SU-DHL-6 (cell line): Measurements from ENCODE around the gene MYO1D.

Experiments
- EZH2phosphoT487 ChIP-seq: fragments of 200-600 bp; sonication (generic), shearing (Covaris generic); conservative IDR thresholded peaks from 2 replicates; pipeline ENCODE4 v1.6.1; 2018; ENCODE audit warnings: mild to moderate bottlenecking, antibody characterized with exemption, low read length, moderate library complexity, mixed read lengths
- TF ChIP-seq, protein P1 (sequence below): fragments of 200-600 bp; sonication (generic); IDR thresholded peaks from one replicate; pipeline ENCODE4 v1.5.1; 2017; ENCODE audit warnings: antibody characterized with exemption, mild to moderate bottlenecking, low read length, moderate library complexity; ENCODE audit not compliant: insufficient read depth, poor library complexity, severe bottlenecking

DNA sequence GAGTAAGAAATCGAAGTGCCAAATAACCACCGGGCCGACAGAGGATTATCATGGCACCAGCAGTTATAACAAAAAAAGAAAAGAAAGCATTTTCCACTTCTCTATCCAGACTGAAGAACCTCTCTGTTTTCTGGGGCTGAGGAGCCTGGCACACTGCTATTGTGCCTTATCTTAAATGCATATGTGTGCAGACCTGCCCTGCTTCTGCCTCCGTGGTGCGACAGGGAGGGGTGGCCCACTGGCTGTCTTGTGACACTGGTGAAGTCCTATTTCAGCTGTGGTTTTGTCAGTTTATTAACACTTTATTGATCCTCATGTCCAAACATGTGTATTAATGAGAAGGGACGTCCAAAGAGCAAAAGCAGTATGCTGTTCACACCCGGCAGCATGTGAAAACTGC lies 334.7 kb downstream of the MYO1D start:
- TF ChIP-seq, protein P1, sequence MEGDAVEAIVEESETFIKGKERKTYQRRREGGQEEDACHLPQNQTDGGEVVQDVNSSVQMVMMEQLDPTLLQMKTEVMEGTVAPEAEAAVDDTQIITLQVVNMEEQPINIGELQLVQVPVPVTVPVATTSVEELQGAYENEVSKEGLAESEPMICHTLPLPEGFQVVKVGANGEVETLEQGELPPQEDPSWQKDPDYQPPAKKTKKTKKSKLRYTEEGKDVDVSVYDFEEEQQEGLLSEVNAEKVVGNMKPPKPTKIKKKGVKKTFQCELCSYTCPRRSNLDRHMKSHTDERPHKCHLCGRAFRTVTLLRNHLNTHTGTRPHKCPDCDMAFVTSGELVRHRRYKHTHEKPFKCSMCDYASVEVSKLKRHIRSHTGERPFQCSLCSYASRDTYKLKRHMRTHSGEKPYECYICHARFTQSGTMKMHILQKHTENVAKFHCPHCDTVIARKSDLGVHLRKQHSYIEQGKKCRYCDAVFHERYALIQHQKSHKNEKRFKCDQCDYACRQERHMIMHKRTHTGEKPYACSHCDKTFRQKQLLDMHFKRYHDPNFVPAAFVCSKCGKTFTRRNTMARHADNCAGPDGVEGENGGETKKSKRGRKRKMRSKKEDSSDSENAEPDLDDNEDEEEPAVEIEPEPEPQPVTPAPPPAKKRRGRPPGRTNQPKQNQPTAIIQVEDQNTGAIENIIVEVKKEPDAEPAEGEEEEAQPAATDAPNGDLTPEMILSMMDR = no peak
- TF ChIP-seq EZH2phosphoT487 = no peak
